ENCODE results near the gene SCOC.
"Not testable (repeated sequence)": the region's sequence is repeated elsewhere in the genome, so short reads cannot be mapped to it uniquely, and the experiment has no call there.

- TF ChIP-seq CTCF (IDR thresholded peaks at IDR 0.05 in 8 of 11, conservative IDR thresholded peaks at IDR 0.05 in 3 of 11); POLR2AphosphoS5 (IDR thresholded peaks at IDR 0.05): not testable (repeated sequence)
Observed at GRCh38 chr4:140413130-140413969, 39.9 kb downstream of the SCOC start.
